HG02870 (cell line): ENCODE measurements around the gene CORIN.
A peak's percentile ranks its signal among the peaks of the same experiment; 100 is the strongest.
"Not testable (repeated sequence)": the region's sequence is repeated elsewhere in the genome, so short reads cannot be mapped to it uniquely, and the experiment has no call there.

Experiments
- ATAC-seq: cut with Tn5 transposase; IDR thresholded peaks from one replicate; pipeline ENCODE4 v1.9.1; 2021; ENCODE audit warnings: mild to moderate bottlenecking, moderate library complexity; ENCODE audit not compliant: unreplicated experiment

CORIN gene

DNA sequence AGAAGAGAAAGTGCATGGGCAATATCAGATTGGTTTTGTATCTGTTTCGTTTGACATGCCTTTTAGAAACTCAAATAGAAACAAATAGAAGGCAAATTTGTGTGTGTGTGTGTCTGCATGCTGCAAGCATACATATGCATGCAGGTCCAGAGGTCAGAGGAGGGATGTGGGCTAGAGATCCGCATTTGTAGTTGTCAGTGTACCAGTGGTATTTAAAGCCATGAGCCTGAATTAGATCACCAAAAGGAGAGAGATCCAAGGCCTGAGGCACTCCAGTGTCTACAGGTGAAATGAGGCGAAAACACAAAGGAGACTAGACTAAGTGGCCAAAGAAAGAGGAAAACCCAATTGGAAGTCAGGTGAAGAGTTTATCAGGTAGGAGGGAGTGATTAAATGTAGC lies 106.7 kb downstream of the CORIN start:
- no peak for ATAC-seq

DNA sequence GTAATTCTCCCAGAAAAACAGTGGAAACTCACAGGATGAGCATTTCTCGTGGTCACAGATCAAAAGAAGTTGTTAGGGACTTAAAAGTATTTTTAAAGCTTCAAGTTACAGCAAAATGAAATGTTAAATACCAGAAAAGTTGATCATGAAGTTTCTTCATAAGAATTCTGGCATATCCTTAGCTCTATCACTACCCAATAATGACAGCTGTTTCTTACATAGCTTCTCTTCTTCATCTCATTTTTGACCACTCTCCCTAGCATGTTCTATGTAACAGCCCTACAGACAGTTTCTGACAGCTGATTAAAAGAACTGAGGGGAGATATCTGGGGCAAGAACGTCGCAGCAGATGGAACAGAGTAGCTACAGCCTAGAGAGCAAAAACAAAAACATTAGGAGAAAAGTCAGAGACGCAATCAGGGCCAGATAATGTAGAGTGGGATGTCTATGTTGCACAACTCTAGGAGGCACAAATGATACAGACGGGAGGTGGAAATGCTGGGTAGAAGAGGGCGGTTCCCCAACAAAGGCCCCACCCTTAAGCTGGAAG lies 108.7 kb downstream of the CORIN start:
- no peak for ATAC-seq

DNA sequence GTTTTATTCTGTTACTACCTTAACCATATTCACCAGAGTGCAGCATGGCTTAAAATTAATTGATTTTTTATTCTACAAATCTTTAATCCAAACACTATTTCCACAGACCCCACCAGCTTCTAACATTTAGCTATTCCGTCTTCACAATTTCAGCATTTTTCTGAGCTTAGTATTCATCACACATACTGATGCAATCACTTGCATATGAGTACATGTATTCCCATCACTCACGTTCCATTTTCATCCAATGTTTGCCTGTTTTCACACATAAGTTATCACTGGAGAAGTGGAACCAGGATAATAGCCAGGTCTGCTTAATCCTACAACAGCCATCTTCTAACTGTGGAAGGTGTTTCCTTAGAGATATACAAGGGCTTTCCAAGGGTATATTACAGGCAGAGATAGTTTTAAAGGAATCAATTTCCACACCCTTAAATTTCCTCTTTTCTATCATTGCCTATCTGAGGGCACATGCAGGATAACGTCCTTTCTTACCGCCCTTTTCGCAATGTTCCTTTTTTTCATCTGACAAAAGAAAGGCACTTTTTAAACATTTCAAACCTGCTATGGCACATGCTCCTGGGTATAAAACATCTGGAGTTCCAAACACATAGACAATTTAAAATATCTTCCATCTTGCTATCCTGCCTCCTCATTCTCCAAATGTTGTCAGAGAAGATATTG lies 115.8 kb downstream of the CORIN start:
- no peak for ATAC-seq

DNA sequence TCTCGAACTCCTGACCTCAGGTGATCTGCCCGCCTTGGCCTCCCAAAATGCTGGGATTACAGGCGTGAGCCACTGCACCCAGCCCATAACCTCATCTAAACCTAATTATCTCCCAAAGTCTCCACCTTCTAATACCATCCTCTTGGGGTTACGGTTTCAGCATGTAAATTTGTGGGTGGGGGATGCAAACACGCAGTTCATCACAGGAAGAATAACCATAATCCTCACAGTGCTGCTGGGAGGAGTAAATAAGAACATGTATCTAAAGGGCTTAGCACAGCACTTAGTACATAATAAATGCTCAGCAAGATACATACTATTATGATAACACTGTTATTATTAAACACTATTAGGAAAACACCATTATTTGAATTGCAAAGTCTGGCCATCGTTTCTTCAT lies 116.4 kb downstream of the CORIN start:
- no peak for ATAC-seq

DNA sequence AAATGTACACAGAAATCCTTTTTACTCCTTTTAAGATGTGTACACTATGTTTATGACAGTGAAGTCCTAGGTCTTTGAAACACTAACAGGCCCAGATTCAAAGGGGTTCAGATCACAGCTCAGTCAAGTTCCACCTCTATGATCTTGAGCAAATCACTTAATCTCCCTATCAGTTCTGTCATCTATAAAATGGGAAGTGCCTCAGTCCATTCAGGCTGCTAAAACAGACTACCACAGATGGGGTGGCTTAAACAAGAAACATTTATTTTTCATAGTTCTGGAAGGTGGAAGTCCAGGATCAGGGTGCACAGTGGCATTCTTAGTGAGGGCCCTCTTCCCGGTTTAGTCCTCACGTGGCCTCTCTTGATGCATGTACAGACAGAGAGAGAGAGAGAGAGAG lies 117.1 kb downstream of the CORIN start:
- ATAC-seq, result no peak

DNA sequence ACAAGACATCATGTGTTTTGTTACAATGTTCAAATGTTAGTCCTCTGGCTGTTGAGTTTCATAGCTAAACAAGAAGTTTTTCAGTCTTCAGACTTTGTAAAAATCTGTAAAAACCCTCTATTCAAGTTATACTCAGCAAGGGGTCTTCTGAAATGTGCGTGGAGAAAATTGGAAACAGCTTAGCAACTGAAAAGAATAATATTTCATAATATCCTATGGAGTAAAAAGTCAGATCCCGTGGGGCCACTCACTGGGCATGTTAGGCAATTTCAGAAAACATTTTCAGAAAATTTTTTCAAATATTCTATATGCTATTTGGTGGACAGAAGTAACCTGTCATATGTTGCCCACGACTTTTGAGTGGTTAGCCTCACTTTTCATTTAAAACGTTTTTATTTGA lies 118.3 kb downstream of the CORIN start:
- ATAC-seq, result no peak

DNA sequence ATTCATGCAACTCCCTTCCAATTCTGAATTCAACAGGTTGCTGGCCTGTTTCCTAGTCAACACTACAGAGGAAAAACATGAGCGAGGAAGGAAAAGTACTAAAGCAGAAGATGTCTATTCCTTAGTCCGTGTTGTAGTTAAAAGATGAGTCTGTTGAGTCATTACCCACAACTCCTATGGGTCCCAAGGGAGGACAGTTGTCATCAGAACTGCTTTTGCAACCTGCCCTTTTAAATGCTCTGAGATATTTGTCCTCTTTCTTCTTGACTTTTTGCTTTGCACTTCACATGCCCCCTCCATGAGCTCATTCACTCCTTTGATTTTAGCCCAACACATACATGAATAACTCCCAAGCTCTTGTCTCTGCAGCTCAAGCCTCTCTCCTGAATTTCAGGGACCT lies 119.2 kb downstream of the CORIN start:
- no peak for ATAC-seq

DNA sequence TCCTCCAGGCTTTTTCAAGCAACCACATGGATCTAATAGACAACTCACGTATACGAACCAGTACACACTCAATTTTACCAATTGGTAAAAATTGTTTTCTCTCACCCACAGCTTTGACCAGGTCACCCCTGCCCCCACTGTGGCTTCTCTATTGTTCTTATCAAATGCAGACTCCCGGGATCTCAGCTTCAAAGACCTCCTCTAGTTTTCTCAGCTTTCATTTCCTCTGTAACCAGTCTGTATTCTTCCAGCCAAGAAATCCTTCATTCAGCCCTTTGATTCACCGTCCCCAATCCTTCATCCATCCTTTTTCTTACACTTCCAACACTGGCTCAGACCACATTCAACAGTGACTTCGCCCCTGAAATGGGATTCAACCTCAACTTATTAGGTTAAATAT lies 120.7 kb downstream of the CORIN start:
- no peak for ATAC-seq

DNA sequence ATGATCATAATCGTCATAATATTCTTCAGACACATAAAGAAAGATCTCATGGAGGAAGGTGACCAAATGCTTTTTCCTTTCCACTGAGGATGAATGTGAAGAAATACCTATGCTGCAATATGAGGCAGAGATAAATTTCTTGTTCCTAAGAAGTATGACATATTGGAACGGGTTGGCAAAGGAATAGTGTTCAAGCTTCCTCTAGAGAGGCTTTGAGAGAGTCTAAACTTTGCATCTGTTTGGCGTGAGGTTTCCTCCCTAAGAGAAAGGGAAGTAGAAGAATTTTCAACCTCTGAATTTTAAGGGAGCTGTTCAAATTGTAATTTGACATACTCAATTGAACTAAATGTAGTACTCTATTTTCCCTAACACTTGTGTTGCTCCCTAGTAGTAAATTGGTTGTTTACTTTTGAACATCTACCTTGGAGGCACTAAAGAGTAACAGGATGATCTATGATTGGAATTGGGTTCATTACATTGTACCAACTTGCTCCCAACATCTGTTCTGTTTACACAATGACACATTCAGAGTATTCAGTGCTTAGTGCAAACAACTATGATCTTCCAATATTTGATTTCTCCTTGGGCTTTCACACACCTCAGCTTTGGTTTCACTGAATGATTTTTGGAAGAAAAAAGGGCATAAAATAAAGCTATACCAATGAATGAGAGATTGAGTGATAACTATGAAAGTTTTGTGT lies 122.0 kb downstream of the CORIN start:
- no peak for ATAC-seq

DNA sequence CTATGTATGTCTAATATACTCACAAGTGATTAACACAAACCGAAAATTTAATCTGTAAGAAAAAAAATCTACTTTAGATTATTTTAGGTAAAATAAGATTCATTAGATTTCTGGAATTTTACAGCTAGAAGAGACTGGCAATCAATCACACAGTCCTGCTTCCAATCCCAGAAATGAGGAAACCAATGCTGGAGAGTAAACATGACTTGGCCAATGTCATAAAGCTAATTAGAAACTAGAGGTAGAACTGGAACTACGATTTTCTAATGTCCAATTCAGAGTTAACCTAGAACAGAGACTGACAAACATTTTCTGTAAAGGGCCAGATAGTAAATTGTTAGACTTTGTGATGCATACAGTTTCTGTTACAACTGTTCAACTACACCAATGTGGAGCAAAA lies 123.6 kb downstream of the CORIN start:
- ATAC-seq, result no peak

DNA sequence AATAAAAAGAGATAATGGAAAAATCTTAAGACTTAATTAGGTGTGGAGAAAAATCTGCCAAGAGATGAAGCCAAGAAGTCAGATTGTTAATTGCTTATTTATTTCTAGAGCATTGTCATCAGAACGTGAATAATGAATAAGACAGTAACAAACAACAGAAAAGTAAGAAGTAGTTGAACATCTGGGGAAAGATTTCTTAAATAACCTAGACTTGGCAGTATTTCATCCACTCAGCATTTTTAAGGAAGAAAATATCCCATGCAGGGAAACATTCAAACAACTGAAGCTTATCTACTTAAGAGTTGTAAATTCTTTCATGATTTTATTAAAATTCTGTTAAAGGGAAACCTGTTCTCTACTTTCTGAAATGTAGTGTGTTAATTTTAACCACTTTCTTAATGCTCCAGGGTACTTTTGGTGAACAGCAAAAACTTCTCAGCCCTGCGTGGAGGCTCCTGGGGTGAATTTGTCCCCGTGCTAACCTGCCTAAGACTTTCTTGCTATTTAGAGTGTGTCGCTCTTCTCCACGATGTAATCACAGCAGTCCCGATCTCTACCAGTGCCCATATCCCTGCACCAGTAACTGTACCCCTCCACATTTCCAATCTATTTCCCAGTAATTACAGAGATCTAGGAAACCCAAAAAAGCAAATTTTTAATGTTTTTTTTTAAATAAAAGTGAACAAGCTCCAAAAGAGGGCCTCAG lies 124.6 kb downstream of the CORIN start:
- ATAC-seq, result no peak

DNA sequence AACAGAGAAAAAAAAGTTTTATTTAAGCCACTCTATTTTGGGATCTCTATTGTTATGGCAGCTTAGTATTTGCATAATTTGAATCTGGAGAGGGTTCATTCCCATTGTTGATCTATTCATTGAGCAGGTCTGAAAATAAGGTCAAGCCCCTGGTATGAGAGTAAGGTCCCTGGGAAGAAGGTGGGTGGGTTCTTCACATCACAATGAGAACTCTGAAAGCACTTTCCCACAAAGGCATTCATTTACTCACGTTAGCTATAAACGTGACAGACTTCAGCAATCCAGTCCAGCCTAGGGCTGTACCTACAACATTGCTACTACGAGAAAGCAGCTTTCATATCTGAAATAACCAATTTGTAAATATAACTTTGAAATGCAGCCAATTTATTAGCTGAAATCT lies 126.2 kb downstream of the CORIN start:
- no peak for ATAC-seq

DNA sequence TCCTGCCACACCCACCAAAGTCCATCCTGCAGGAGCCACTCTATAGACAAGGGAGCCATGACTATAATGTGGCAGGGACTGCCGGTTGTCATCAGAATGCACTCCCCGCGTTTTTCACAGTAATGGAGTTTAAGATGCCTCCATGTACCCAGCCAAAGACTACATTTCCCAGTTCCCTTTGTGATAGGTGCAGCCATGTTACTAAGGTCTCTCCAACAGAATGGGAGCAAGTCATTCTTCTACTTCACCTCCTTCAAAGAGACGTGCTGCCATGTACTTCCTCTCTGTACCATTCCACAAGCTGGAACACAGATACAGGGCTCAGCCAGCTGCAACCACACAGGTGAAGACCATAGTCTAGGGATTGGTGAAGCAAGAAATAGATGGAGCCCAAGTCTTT lies 126.7 kb downstream of the CORIN start:
- ATAC-seq, result no peak

DNA sequence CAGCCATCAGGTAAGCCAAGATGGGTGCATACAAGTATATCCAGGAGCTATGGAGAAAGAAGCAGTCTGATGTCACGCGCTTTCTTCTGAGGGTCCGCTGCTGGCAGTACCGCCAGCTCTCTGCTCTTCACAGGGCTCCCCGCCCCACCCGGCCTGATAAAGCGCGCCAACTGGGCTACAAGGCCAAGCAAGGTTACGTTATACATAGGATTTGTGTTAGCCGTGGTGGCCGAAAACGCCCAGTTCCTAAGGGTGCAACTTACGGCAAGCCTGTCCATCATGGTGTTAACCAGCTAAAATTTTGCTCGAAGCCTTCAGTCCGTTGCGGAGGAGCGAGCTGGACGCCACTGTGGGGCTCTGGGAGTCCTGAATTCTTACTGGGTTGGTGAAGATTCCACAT lies 131.5 kb downstream of the CORIN start:
- not testable (repeated sequence) for ATAC-seq

DNA sequence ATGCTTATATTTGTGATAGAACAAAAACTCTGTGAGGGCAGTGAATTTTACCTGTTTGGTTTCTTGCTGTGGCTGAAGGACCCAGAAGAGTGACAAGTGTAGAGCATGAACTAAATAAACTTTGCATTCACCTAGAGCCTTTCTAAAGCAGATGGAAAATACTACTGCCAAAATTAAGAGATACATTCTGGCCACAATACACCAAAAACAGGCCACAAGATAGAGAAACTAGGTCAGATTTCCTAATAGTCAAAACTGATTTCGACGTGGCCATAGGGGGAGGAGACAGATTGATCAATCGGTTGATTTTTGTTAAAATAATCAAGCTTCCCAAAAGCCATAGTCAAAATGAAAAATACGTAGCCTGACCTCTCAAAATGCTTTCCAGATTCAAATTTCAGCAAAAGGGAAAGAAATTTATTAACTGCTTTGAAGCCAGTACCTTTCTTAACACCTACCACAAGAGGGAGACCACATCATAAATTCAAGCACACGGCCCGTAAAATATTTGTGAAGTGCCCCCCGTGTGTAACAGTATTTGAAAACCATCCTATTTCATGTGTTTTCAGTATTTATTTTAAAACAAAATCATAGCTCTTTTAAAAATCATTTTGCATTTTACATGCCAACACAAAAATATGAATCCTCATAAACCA lies 132.4 kb downstream of the CORIN start:
- ATAC-seq, result no peak

DNA sequence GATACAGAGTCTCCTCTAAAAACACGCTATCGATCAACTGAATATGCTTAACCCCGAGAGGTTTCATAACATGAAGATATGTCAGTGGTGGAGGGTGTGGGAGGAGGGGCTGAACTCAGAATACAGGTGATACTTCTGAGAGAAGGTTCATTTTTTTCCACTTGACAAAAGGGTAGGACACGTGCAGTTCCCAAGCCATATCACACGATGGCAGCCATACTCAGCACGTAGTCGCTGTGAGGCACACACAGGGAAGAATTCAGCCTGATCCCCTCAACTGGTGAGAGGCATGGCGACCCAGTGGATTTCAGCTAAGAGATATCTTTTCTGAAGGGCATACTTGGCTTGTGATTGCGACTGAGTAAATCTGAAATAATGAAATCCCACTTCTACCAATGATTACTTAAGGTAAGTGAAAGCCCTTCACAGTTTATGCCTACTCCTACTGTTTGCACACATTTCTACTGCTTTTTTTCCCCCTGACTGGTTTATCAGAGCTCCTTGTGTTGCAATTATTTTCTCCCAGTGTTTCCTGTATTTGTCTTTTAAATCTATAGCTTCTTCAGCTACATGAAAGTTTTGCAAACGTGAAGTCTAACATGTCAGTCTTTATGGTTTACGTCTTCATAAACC lies 133.1 kb downstream of the CORIN start:
- ATAC-seq, result peak; percentile 54

DNA sequence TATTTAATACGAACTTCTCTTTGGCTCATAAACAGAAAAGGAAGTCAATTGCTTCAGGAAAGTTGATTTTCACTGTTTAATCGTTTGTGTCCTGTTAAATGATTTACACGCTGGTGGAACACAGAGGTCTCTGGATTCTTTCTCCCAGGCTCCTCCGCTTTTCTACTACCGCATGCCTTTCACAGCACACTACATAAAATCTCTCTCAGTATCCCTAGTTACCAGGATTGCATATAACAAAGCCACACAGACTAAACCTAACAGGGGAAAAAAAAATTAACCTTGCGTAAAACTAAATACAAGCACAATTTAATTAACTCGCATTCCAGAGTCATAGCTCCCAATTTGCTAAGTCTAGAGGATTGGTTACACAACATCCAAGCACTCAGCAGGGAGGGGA lies 133.9 kb downstream of the CORIN start:
- ATAC-seq, result no peak

DNA sequence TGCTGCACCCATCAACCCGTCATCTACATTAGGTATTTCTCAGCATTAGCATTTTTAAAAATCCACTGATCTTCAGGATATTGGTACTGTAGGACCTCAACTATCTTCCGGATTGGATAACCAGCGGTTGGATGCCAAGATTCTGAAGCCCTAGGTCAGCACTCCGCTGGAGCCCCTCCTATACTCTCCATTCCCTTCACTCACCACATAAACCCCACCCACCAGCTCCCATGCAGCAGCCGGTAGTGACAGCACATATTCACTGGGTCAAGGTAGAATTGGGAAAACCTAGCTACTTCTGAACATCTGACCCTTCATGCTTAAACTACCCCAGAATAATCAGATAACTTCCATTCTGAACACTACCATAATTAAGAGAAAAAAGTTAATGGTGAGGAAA lies 134.9 kb downstream of the CORIN start:
- no peak for ATAC-seq

DNA sequence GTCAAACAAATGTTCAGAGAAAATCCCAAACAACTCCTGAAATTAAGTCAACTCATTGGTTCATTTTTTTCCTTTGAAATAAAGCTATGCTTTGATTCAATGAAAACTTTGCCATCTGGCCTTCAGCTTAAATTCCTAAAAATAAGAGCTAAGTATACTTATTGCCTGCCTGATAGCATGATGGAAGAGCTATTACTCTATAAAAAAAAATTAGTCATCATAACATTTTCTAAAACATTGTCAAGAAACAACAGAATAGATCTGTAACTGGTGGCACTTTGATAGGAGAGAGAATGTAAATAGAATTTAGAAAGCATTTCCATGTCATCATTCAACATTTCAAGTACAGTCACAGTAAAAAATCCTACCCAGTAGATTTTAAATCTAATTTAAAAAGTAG lies 136.6 kb downstream of the CORIN start:
- no peak for ATAC-seq

DNA sequence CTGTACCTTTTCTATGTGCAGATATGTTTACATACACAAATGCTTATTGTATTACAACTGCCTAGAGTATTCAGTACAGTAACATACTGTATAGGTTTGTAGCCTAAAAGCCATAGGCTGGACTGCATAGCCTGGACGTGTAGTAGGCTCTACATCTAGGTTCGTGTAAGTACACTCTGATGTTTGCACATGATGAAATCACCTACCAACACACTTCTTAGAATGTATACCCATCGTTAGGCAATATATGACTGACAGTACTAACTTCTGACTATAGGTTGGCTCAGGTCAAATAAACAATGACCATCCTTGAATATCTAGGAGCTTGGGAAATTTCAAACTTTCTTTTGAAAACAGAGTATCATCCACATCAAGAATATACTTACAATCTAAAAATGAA lies 139.0 kb downstream of the CORIN start:
- ATAC-seq, result no peak

DNA sequence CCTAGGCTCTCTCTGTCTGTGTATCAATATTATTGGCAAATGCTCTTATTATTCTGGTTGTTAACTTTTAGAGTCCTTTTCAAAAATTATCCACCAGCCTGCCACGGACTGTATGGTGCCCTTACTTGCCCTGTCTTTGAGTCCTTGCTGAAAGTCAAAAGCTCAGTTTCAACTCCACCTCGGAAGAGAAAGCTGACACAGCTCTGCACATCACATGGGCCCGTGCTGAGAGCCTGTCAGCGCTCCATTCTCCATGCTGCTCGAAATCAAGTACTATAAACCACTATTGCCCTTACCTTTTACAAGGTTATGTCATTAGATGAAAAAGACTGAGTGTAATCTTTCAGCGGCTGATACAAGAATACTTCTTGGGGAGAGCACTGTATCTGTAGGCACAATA lies 141.0 kb downstream of the CORIN start:
- no peak for ATAC-seq
